Neuronal stem cell (in vitro differentiated cells): ENCODE results near the gene DEDD.

Experiments used
- DNase-seq: peaks from one replicate; pipeline ENCODE4 v3.0.0-alpha.2; 2013; ENCODE audit warnings: low spot score
- H2AFZ ChIP-seq: one replicate; pipeline ENCODE4 v1.6.1; 2013; ENCODE audit warnings: mild to moderate bottlenecking, low read length, inconsistent platforms
- H2AK5ac ChIP-seq: 2 replicates; pipeline ENCODE4 v1.6.1; 2013; ENCODE audit warnings: low read depth, mild to moderate bottlenecking, inconsistent platforms, low read length, moderate library complexity, mixed read lengths
- H2BK120ac ChIP-seq: 2 replicates; pipeline ENCODE4 v1.6.1; 2013; ENCODE audit warnings: low read depth, mild to moderate bottlenecking, inconsistent platforms, low read length, moderate library complexity, mixed read lengths
- H2BK12ac ChIP-seq: one replicate; pipeline ENCODE4 v1.6.1; 2013; ENCODE audit warnings: low read length, inconsistent platforms
- H2BK15ac ChIP-seq: 2 replicates; pipeline ENCODE4 v1.6.1; 2013; ENCODE audit warnings: mild to moderate bottlenecking, low read length, inconsistent platforms, mixed read lengths
- H2BK5ac ChIP-seq: one replicate; pipeline ENCODE4 v1.6.1; 2013; ENCODE audit warnings: inconsistent platforms, mild to moderate bottlenecking, low read length, moderate library complexity
- H3K14ac ChIP-seq: one replicate; pipeline ENCODE4 v1.6.1; 2013; ENCODE audit warnings: low read length, inconsistent platforms
- H3K18ac ChIP-seq: 2 replicates; pipeline ENCODE4 v1.6.1; 2013; ENCODE audit warnings: low read length, inconsistent platforms
- H3K23ac ChIP-seq: 2 replicates; pipeline ENCODE4 v1.6.1; 2013; ENCODE audit warnings: low read depth, mild to moderate bottlenecking, mixed read lengths, low read length, inconsistent platforms; ENCODE audit not compliant: poor library complexity
- H3K27ac ChIP-seq: replicated peaks from 3 replicates; pipeline ENCODE4 v1.5.1; 2013; ENCODE audit warnings: low read length, inconsistent platforms
- H3K27me3 ChIP-seq, 3 experiments: 2 replicates each; pipeline ENCODE4 v1.6.1; 2013; ENCODE audit warnings: low read length in 3 of 3, mild to moderate bottlenecking in 2 of 3, inconsistent platforms in 1 of 3, low read depth in 1 of 3, mixed read lengths in 1 of 3, moderate library complexity in 1 of 3; ENCODE audit not compliant: control insufficient read depth in 3 of 3, insufficient read depth in 3 of 3
- H3K36me3 ChIP-seq, 2 donors: replicated peaks in 1 of 2; 2 replicates each; pipeline ENCODE4 v1.6.1; 2013; ENCODE audit warnings: low read length in 2 of 2; ENCODE audit not compliant: control insufficient read depth in 2 of 2, insufficient read depth in 2 of 2
- H3K4ac ChIP-seq: 2 replicates; pipeline ENCODE4 v1.6.1; 2013; ENCODE audit warnings: inconsistent platforms, mild to moderate bottlenecking, low read length, moderate library complexity
- H3K4me1 ChIP-seq, 2 donors: 1 replicate in 1 of 2; 2 replicates in 1 of 2; pipeline ENCODE4 v1.6.1; 2013; ENCODE audit warnings: low read length in 2 of 2, low read depth in 1 of 2; ENCODE audit not compliant: control insufficient read depth in 2 of 2, insufficient read depth in 1 of 2
- H3K4me2 ChIP-seq: one replicate; pipeline ENCODE4 v1.6.1; 2013; ENCODE audit warnings: mild to moderate bottlenecking, low read length, inconsistent platforms; ENCODE audit not compliant: insufficient read depth, poor library complexity, severe bottlenecking
- H3K4me3 ChIP-seq, 2 donors: 2 replicates each; pipeline ENCODE4 v1.5.1; 2013; ENCODE audit warnings: low read length in 2 of 2, mild to moderate bottlenecking in 2 of 2, inconsistent platforms in 1 of 2, moderate library complexity in 1 of 2
- H3K79me1 ChIP-seq: one replicate; pipeline ENCODE4 v1.6.1; 2013; ENCODE audit warnings: low read depth, mild to moderate bottlenecking, inconsistent platforms, low read length, moderate library complexity
- H3K9ac ChIP-seq: one replicate; pipeline ENCODE4 v1.6.1; 2013; ENCODE audit warnings: mild to moderate bottlenecking, low read depth, low read length, inconsistent platforms; ENCODE audit not compliant: poor library complexity
- H3K9me3 ChIP-seq, 2 donors: replicated peaks in 1 of 2; 2 replicates each; pipeline versions ENCODE3 to v1.6.1; 2013; ENCODE audit warnings: low read length in 2 of 2, mild to moderate bottlenecking in 2 of 2, inconsistent platforms in 1 of 2, low read depth in 1 of 2, mixed read lengths in 1 of 2, moderate library complexity in 1 of 2; ENCODE audit not compliant: control insufficient read depth in 2 of 2, insufficient read depth in 1 of 2
- H4K8ac ChIP-seq: one replicate; pipeline ENCODE4 v1.6.1; 2013; ENCODE audit warnings: low read depth, mild to moderate bottlenecking, inconsistent platforms, low read length, moderate library complexity
- H4K91ac ChIP-seq: one replicate; pipeline ENCODE4 v1.6.1; 2013; ENCODE audit warnings: low read length, low read depth, mild to moderate bottlenecking, inconsistent platforms; ENCODE audit not compliant: poor library complexity
- WGBS, 2 donors: extraction: QIAGEN DNeasy Blood & Tissue Kit; methylation state at CpG; one replicate each; pipeline ENCODE4 v1.1.7; 2013; ENCODE audit warnings: missing lambda C conversion rate in 2 of 2, mixed read lengths in 1 of 2; ENCODE audit not compliant: insufficient read length in 2 of 2, insufficient replicate concordance in 1 of 2; ENCODE audit errors: extremely low coverage in 2 of 2; 5-methylcytosine and 5-hydroxymethylcytosine counted together

DEDD gene

GRCh38 chr1:161099090-161099802, 33.2 kb downstream of the DEDD start:
- Histone ChIP-seq H3K4me2 (peak overlapping the region; percentile 91), H3K4me3 (peak overlapping the region; percentile 67 to 91), H3K4me1 (peaks cover 2 to 8% of the 10 kb centered on the region in 2 donors), H2BK5ac (peak overlapping the region; percentile 90), H3K9ac (peak overlapping the region; percentile 63), H2BK12ac (no peak overlapping the region), H3K23ac (no peak overlapping the region), H3K18ac (no peak overlapping the region), H4K91ac (no peak overlapping the region), H3K9me3 (no peaks in the 10 kb centered on the region), H3K4ac (no peak overlapping the region), H3K14ac (no peak overlapping the region), H3K27me3 (peaks cover 0 to 6% (median 0%) of the 10 kb centered on the region in 3 experiments), H3K36me3 (peaks cover 18 to 39% of the 10 kb centered on the region in 2 donors), H2AFZ (no peak overlapping the region), H2AK5ac (peak overlapping the region; percentile 53), H4K8ac (no peak overlapping the region), H2BK120ac (no peak overlapping the region), H2BK15ac (no peak overlapping the region), H3K79me1 (no peaks in the 10 kb centered on the region), H3K27ac (no peak overlapping the region)
- WGBS, 2 donors, result no CpG with 5 or more reads among the region's 9 CpGs
- no peak for DNase-seq

- H3K14ac ChIP-seq, result peak within 1 kb of the TSS; percentile 64
- no peaks in the 10 kb centered on the region for H3K9me3 ChIP-seq
- no peaks in the 10 kb centered on the region for H3K79me1 ChIP-seq
- H3K4me3 ChIP-seq, result peak within 1 kb of the TSS; percentile 67 to 91
- peak within 1 kb of the TSS; percentile 91 for H3K4me2 ChIP-seq
- peak within 1 kb of the TSS; percentile 19 for H3K4ac ChIP-seq
- H2AK5ac ChIP-seq, result peak within 1 kb of the TSS; percentile 53
- WGBS, 2 donors, result no CpG with 5 or more reads among the region's 71 CpGs
- peaks cover 2 to 8% of the 10 kb centered on the region in 2 donors for H3K4me1 ChIP-seq
- peak within 1 kb of the TSS; percentile 65 for H3K27ac ChIP-seq
- H2AFZ ChIP-seq, result peak within 1 kb of the TSS; percentile 89
- H3K9ac ChIP-seq, result peak within 1 kb of the TSS; percentile 92
- H3K18ac ChIP-seq, result peak within 1 kb of the TSS; percentile 93
- peak within 1 kb of the TSS; percentile 90 for H2BK5ac ChIP-seq
- no peak within 1 kb of the TSS for H4K91ac ChIP-seq
- peak within 1 kb of the TSS; percentile 77 for H2BK12ac ChIP-seq
- peaks cover 0 to 6% (median 0%) of the 10 kb centered on the region in 3 experiments for H3K27me3 ChIP-seq
- peaks cover 18 to 39% of the 10 kb centered on the region in 2 donors for H3K36me3 ChIP-seq
- no peak within 1 kb of the TSS for H2BK15ac ChIP-seq
- H4K8ac ChIP-seq, result no peak within 1 kb of the TSS
- H2BK120ac ChIP-seq, result no peak within 1 kb of the TSS
- peak; percentile 89 for DNase-seq
- H3K23ac ChIP-seq, result peak within 1 kb of the TSS; percentile 75
Measured at GRCh38 chr1:161098210-161099068, 34.0 kb downstream of the DEDD start, which contains the start of gene KLHDC9. KLHDC9 (plus strand) TSS chr1:161098361; CDS start chr1:161098536, 175 bp downstream.

GRCh38 chr1:161096530-161096929, 35.9 kb downstream of the DEDD start:
- H2AFZ ChIP-seq, result no peak overlapping the region
- no peak overlapping the region for H3K4me2 ChIP-seq
- no peak overlapping the region for H2BK120ac ChIP-seq
- H3K4ac ChIP-seq, result no peak overlapping the region
- no peak overlapping the region for H2AK5ac ChIP-seq
- H3K79me1 ChIP-seq, result no peaks in the 10 kb centered on the region
- no peak overlapping the region for H3K9ac ChIP-seq
- no peak overlapping the region for H3K4me3 ChIP-seq
- H3K23ac ChIP-seq, result no peak overlapping the region
- no peak overlapping the region for H3K18ac ChIP-seq
- DNase-seq, result no peak
- no peak overlapping the region for H4K91ac ChIP-seq
- H3K36me3 ChIP-seq, result peaks cover 9 to 26% of the 10 kb centered on the region in 2 donors
- H3K4me1 ChIP-seq, result peaks cover 2 to 8% of the 10 kb centered on the region in 2 donors
- WGBS, 2 donors, result no CpG with 5 or more reads among the region's 1 CpG
- no peak overlapping the region for H3K14ac ChIP-seq
- H3K27me3 ChIP-seq, result peaks cover 0 to 14% (median 0%) of the 10 kb centered on the region in 3 experiments
- H4K8ac ChIP-seq, result no peak overlapping the region
- H2BK12ac ChIP-seq, result no peak overlapping the region
- no peaks in the 10 kb centered on the region for H3K9me3 ChIP-seq
- no peak overlapping the region for H3K27ac ChIP-seq
- H2BK5ac ChIP-seq, result no peak overlapping the region
- no peak overlapping the region for H2BK15ac ChIP-seq

GRCh38 chr1:161096015-161096414, 36.5 kb downstream of the DEDD start:
- H3K36me3 ChIP-seq, result peaks cover 7 to 22% of the 10 kb centered on the region in 2 donors
- H3K18ac ChIP-seq, result no peak overlapping the region
- H3K27me3 ChIP-seq, result peaks cover 0 to 17% (median 0%) of the 10 kb centered on the region in 3 experiments
- no peaks in the 10 kb centered on the region for H3K79me1 ChIP-seq
- H2BK120ac ChIP-seq, result no peak overlapping the region
- no peak overlapping the region for H3K9ac ChIP-seq
- H3K23ac ChIP-seq, result no peak overlapping the region
- H3K14ac ChIP-seq, result no peak overlapping the region
- no peak overlapping the region for H2BK5ac ChIP-seq
- H3K4me2 ChIP-seq, result no peak overlapping the region
- H3K4me3 ChIP-seq, result no peak overlapping the region
- peaks cover 2 to 8% of the 10 kb centered on the region in 2 donors for H3K4me1 ChIP-seq
- no peak overlapping the region for H2BK12ac ChIP-seq
- no peak overlapping the region for H4K8ac ChIP-seq
- no peaks in the 10 kb centered on the region for H3K9me3 ChIP-seq
- no CpG with 5 or more reads among the region's 2 CpGs for WGBS, 2 donors
- H2AFZ ChIP-seq, result no peak overlapping the region
- H3K4ac ChIP-seq, result no peak overlapping the region
- H3K27ac ChIP-seq, result no peak overlapping the region
- DNase-seq, result no peak
- H2AK5ac ChIP-seq, result no peak overlapping the region
- no peak overlapping the region for H2BK15ac ChIP-seq
- no peak overlapping the region for H4K91ac ChIP-seq
